GM21717 (cell line): ENCODE results near the gene CPEB4.

ENCODE experiments used
- ATAC-seq: cut with Tn5 transposase; IDR thresholded peaks from one replicate; pipeline ENCODE4 v1.9.1; 2021; ENCODE audit warnings: mild to moderate bottlenecking, moderate library complexity; ENCODE audit not compliant: unreplicated experiment

CPEB4 gene

GRCh38 chr5:173971681-173972345, 83.7 kb downstream of the CPEB4 start:
- ATAC-seq: no peak

GRCh38 chr5:173972607-173972924, 84.4 kb downstream of the CPEB4 start:
- ATAC-seq: no peak

- peak; percentile 64 for ATAC-seq
Observed at GRCh38 chr5:173972925-173973615, 84.9 kb downstream of the CPEB4 start.

- no peak for ATAC-seq
Observed at GRCh38 chr5:173973616-173973969, 85.4 kb downstream of the CPEB4 start.

- ATAC-seq: no peak
Observed at GRCh38 chr5:173974688-173975239, 86.6 kb downstream of the CPEB4 start.

GRCh38 chr5:173981185-173981761, 93.1 kb downstream of the CPEB4 start:
- no peak for ATAC-seq

- ATAC-seq: no peak
Observed at GRCh38 chr5:173984218-173984617, 96.1 kb downstream of the CPEB4 start.

GRCh38 chr5:173988554-173989431, 100.6 kb downstream of the CPEB4 start, which contains the start of gene C5orf47:
Gene C5orf47 (plus strand): TSS chr5:173989170. CDS start chr5:173989264, 94 bp downstream.
- no peak for ATAC-seq

- ATAC-seq: no peak
Observed at GRCh38 chr5:173989432-173990082, 101.4 kb downstream of the CPEB4 start.

GRCh38 chr5:173997331-173997730, 109.2 kb downstream of the CPEB4 start:
- ATAC-seq: no peak

- no peak for ATAC-seq
Observed at GRCh38 chr5:173998531-173998930, 110.4 kb downstream of the CPEB4 start.

GRCh38 chr5:174000076-174000475, 111.9 kb downstream of the CPEB4 start:
- no peak for ATAC-seq

- no peak for ATAC-seq
Observed at GRCh38 chr5:174003795-174004194, 115.6 kb downstream of the CPEB4 start.

GRCh38 chr5:174008922-174009321, 120.8 kb downstream of the CPEB4 start:
- no peak for ATAC-seq

- ATAC-seq: no peak
Observed at GRCh38 chr5:174010365-174010764, 122.2 kb downstream of the CPEB4 start.

GRCh38 chr5:174011441-174011840, 123.3 kb downstream of the CPEB4 start:
- no peak for ATAC-seq
